HepG2 (cell line): ENCODE data around the gene LAG3. TPM values are rescaled to one million over a fixed set of nuclear protein-coding genes. Genes with fewer than 3 reads are reported as not detected.
A peak's percentile ranks its signal among the peaks of the same experiment; 100 is the strongest.

Experiments
- ATAC-seq: fragments of 200-7000 bp; cut with Tn5 transposase; 3 replicates; pipeline ENCODE4 v1.9.1; 2020; ENCODE audit warnings: mild to moderate bottlenecking, moderate library complexity
- BruUV-seq: library from RNA; stranded (reverse); fragments of 400-500 nt; replicated peaks from 2 replicates; lab custom pipeline; 2021; lab: Mats Ljungman, UMichigan
- CTCF ChIA-PET: fragments of 300-600 bp; formaldehyde crosslinking; extraction: SDS; loops from one replicate; lab custom pipeline; 2021; ENCODE audit warnings: low total read pairs, inconsistent platforms, low intra/inter-chr PET ratio; lab: Yijun Ruan, JAX
- POLR2A ChIA-PET: fragments of 350-600 bp; sonication (Branson Sonifier 250); formaldehyde crosslinking; loops from one replicate; lab custom pipeline; 2020; ENCODE audit warnings: antibody characterized with exemption, inconsistent platforms; lab: Yijun Ruan, JAX
- DNase-seq: peaks from one replicate; pipeline ENCODE4 v3.0.0-alpha.2; 2015; ENCODE audit warnings: low spot score
- FAIRE-seq: peaks from 3 replicates; lab custom pipeline; 2011; peaks lifted over from hg19 to GRCh38; lab: Jason Lieb, UNC
- H2AFZ ChIP-seq: one replicate; pipeline ENCODE4 v1.6.1; 2011; ENCODE audit warnings: low read length, inconsistent platforms
- H3K27ac ChIP-seq: fragments of 300-600 bp; 3 replicates; pipeline ENCODE4 v1.8.0; 2011; ENCODE audit warnings: mixed run types, mild to moderate bottlenecking, mixed read lengths, low read length, inconsistent platforms; ENCODE audit not compliant: insufficient read depth; ENCODE audit errors: extremely low read length
- H3K27me3 ChIP-seq, 2 experiments: fragments of 200-600 bp in 1 of 2; 2 replicates in 1 of 2; 3 replicates in 1 of 2; pipeline versions ENCODE4 v1.6.0 to v1.8.0; 2011; ENCODE audit warnings: low read length in 2 of 2, mild to moderate bottlenecking in 2 of 2, moderate library complexity in 2 of 2, inconsistent platforms in 1 of 2; ENCODE audit not compliant: insufficient read depth in 2 of 2, control insufficient read depth in 1 of 2
- H3K36me3 ChIP-seq, 2 experiments: fragments of 200-600 bp in 1 of 2; replicated peaks in 1 of 2; 2 replicates in 1 of 2; 3 replicates in 1 of 2; pipeline versions ENCODE4 v1.5.1 to v1.8.0; 2011; ENCODE audit warnings: low read length in 2 of 2, inconsistent platforms in 1 of 2; ENCODE audit not compliant: insufficient read depth in 2 of 2, control insufficient read depth in 1 of 2
- H3K4me1 ChIP-seq: 2 replicates; pipeline ENCODE4 v1.5.1; 2012; ENCODE audit warnings: low read length, inconsistent platforms; ENCODE audit not compliant: insufficient read depth
- H3K4me2 ChIP-seq: 2 replicates; pipeline ENCODE4 v1.6.0; 2011; ENCODE audit warnings: low read depth, low read length, inconsistent platforms
- H3K4me3 ChIP-seq, 3 experiments: fragments of 200-600 bp in 1 of 3; sonication (generic), shearing (Covaris generic) in 1 of 3; replicated peaks in 1 of 3; 2 replicates each; pipeline ENCODE4 v1.5.1; 2011 to 2016; ENCODE audit warnings: low read length in 3 of 3, inconsistent platforms in 2 of 3, low read depth in 2 of 3, mild to moderate bottlenecking in 2 of 3, control low read depth in 1 of 3, mixed read lengths in 1 of 3; ENCODE audit not compliant: insufficient read depth in 1 of 3
- H3K79me2 ChIP-seq: one replicate; pipeline ENCODE4 v1.6.1; 2011; ENCODE audit warnings: low read length, inconsistent platforms; ENCODE audit not compliant: insufficient read depth
- H3K9ac ChIP-seq: 2 replicates; pipeline ENCODE4 v1.6.0; 2011; ENCODE audit warnings: mild to moderate bottlenecking, low read depth, low read length, inconsistent platforms; ENCODE audit not compliant: insufficient read depth
- H3K9me3 ChIP-seq: 2 replicates; pipeline ENCODE4 v1.5.1; 2012; ENCODE audit warnings: mild to moderate bottlenecking, low read length
- H4K20me1 ChIP-seq: 2 replicates; pipeline ENCODE4 v1.6.0; 2011; ENCODE audit warnings: inconsistent platforms, mild to moderate bottlenecking, low read length, moderate library complexity; ENCODE audit not compliant: insufficient read depth
- ATF1 ChIP-seq: IDR thresholded peaks from 2 replicates; pipeline ENCODE4 v1.6.1; 2016; ENCODE audit warnings: mild to moderate bottlenecking, control low read depth
- FOXA1 ChIP-seq, 2 experiments: fragments of 450-650 bp in 1 of 2; sonication (generic) in 1 of 2; formaldehyde crosslinking in 1 of 2; IDR thresholded peaks; 2 replicates each; pipeline versions ENCODE4 v1.4.0 to v1.6.1; 2016 to 2020; ENCODE audit warnings: missing genetic modification reagents in 1 of 2
- GFI1 ChIP-seq: sonication (generic); formaldehyde crosslinking; IDR thresholded peaks from 2 replicates; pipeline ENCODE4 v1.5.0; 2020; ENCODE audit warnings: missing genetic modification reagents, mild to moderate bottlenecking, borderline replicate concordance
- HOXD1 ChIP-seq: sonication (generic); formaldehyde crosslinking; IDR thresholded peaks from 2 replicates; pipeline ENCODE4 v1.5.0; 2020; ENCODE audit warnings: missing genetic modification reagents
- MAFG ChIP-seq: sonication (generic); formaldehyde crosslinking; IDR thresholded peaks from 2 replicates; pipeline ENCODE4 v1.5.1; 2020; ENCODE audit warnings: mild to moderate bottlenecking, missing genetic modification reagents
- NR2F6 ChIP-seq, 2 experiments: IDR thresholded peaks; 2 replicates each; pipeline ENCODE4 v1.6.1; 2016; ENCODE audit warnings: antibody characterized with exemption in 1 of 2, mild to moderate bottlenecking in 1 of 2
- ONECUT2 ChIP-seq: sonication (generic); formaldehyde crosslinking; IDR thresholded peaks from 2 replicates; pipeline ENCODE4 v1.4.0; 2020; ENCODE audit warnings: missing genetic modification reagents
- PRPF4 ChIP-seq: fragments of 200-400 bp; formaldehyde crosslinking; IDR thresholded peaks from 2 replicates; pipeline ENCODE4 v1.6.1; 2016; ENCODE audit warnings: low read length, low read depth; ENCODE audit not compliant: poor library complexity, severe bottlenecking
- SAP130 ChIP-seq: IDR thresholded peaks from 2 replicates; pipeline ENCODE4 v1.6.1; 2016; ENCODE audit warnings: low read depth
- SMARCC2 ChIP-seq: fragments of 450-650 bp; IDR thresholded peaks from 2 replicates; pipeline ENCODE4 v1.6.1; 2017; ENCODE audit warnings: antibody characterized with exemption, mild to moderate bottlenecking
- SMYD3 ChIP-seq: sonication (generic); formaldehyde crosslinking; IDR thresholded peaks from 2 replicates; pipeline ENCODE4 v1.8.1; 2023; ENCODE audit warnings: mild to moderate bottlenecking, missing genetic modification reagents
- YEATS4 ChIP-seq: sonication (generic); formaldehyde crosslinking; IDR thresholded peaks from 2 replicates; pipeline ENCODE4 v1.4.0; 2020; ENCODE audit warnings: missing genetic modification reagents, borderline replicate concordance
- ZFP37 ChIP-seq: sonication (generic); formaldehyde crosslinking; IDR thresholded peaks from 2 replicates; pipeline ENCODE4 v1.4.0; 2020; ENCODE audit warnings: missing genetic modification reagents, borderline replicate concordance
- ZNF292 ChIP-seq: sonication (generic); formaldehyde crosslinking; IDR thresholded peaks from 2 replicates; pipeline ENCODE4 v1.8.1; 2022; ENCODE audit warnings: mild to moderate bottlenecking, low read depth, missing genetic modification reagents, borderline replicate concordance
- ZNF3 ChIP-seq: IDR thresholded peaks from 2 replicates; pipeline ENCODE4 v1.7.0; 2017; ENCODE audit warnings: inconsistent platforms
- ZNF512 ChIP-seq: sonication (generic); formaldehyde crosslinking; IDR thresholded peaks from 2 replicates; pipeline ENCODE4 v1.4.0; 2020; ENCODE audit warnings: mild to moderate bottlenecking, missing genetic modification reagents
- WGBS: methylation state at CpG from one replicate; pipeline ENCODE4 v1.1.6; 2017; ENCODE audit warnings: low lambda C conversion rate; 5-methylcytosine and 5-hydroxymethylcytosine counted together
- in situ Hi-C: cut with HindIII; loops from 2 replicates; pipeline ENCODE4 v1.10.0; 2017; ENCODE audit warnings: low pct_unique_long_range_greater_than_20kb; ENCODE audit not compliant: extremely low pct_ligation_motif_present
- intact Hi-C: fragments of 100-400 bp; cut with micrococcal nuclease; formaldehyde crosslinking; loops from one replicate; pipeline ENCODE4 v1.10.0; 2022; ENCODE audit not compliant: unreplicated experiment
- polyA plus RNA-seq, 8 experiments: library from polyadenylated mRNA; depleted of rRNA in 3 of 8; stranded (reverse) in 7 of 8; unstranded in 1 of 8; fragments of >200 nt; fragmentation: Illumina TruSeq in 4 of 8; extraction: Trizol in 4 of 8; gene quantifications; 2 replicates each; pipeline versions ENCODE4 v1.2.1 to v1.2.3, GENCODE V29; 2011 to 2016; ENCODE audit warnings: low read depth in 4 of 8, missing spikeins in 1 of 8, mixed read lengths in 1 of 8; ENCODE audit not compliant: insufficient read depth in 1 of 8
- total RNA-seq, 5 experiments: library from RNA; depleted of rRNA; stranded (reverse); fragments of >200 nt; fragmentation: Illumina TruSeq; extraction: Trizol; gene quantifications; 2 replicates each; pipeline ENCODE4 v1.2.3, GENCODE V29; 2016; ENCODE audit warnings: low read depth in 1 of 5
- TF ChIP-seq, protein P1 (sequence below): sonication (generic); formaldehyde crosslinking; IDR thresholded peaks from 2 replicates; pipeline ENCODE4 v1.4.0; 2020; ENCODE audit warnings: missing genetic modification reagents

Gene LAG3
- total and polyA plus RNA-seq, 2 of the 13 experiments (the other 11 are each of a cell fraction or from before 2014, with no cell fraction given), result 0.11 to 0.26 TPM

- BruUV-seq, result no TSS peak
- FAIRE-seq (no peak), DNase-seq (no peak), ATAC-seq (no peak)
- TF ChIP-seq SMYD3 (no peak), ZNF3 (CRISPR knock-in tag) (no peak), YEATS4 (CRISPR knock-in tag) (no peak), ZFP37 (CRISPR knock-in tag) (no peak)
- H3K79me2 ChIP-seq, result no peaks in the 10 kb centered on the region
- H3K9me3 ChIP-seq, result no peaks in the 10 kb centered on the region
- peaks cover 61% of the 10 kb centered on the region for H3K4me1 ChIP-seq
- intact Hi-C loops (no loop called here), in situ Hi-C loops (no loop called here)
- no peak overlapping the region for H3K4me2 ChIP-seq
- no peaks in the 10 kb centered on the region for H3K36me3 ChIP-seq
- POLR2A ChIA-PET, result no interaction called here
- no peaks in the 10 kb centered on the region for H3K27me3 ChIP-seq
- no peaks in the 10 kb centered on the region for H4K20me1 ChIP-seq
- H3K4me3 ChIP-seq, result no peak overlapping the region
- WGBS, result 95% methylated on average over 2 of the region's 2 CpGs
- H2AFZ ChIP-seq, result no peak overlapping the region
- CTCF ChIA-PET, result no interaction called here
- no peak overlapping the region for H3K27ac ChIP-seq
- H3K9ac ChIP-seq, result no peak overlapping the region
Measured at GRCh38 chr12:6795088-6795487, 22.8 kb downstream of the LAG3 start.

DNA sequence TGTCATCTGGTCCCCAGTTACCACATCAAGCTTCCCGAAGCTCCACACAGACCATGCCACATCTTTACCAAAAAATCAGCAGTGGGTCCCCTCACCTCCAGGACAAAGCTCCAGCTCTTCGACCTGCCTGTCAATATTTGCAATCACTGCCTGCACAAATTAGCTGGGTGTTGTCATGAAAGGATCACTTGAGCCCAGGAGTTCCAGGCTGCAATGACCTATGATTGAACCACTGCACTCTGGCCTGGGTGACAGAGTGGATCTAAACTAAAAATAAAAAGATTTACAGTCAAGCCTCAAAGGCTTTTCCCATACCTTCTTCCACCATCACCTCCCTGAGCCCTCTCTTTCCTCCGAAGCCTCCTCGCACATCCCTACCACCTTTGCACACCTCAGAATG, 24.3 kb downstream of the LAG3 start:
- CTCF ChIA-PET, result no interaction called here
- no peak overlapping the region for H2AFZ ChIP-seq
- in situ Hi-C loops (no loop called here), intact Hi-C loops (no loop called here)
- 30% methylated on average over 4 of the region's 4 CpGs for WGBS
- peak overlapping the region; percentile 38 for H3K4me2 ChIP-seq
- ATAC-seq, result peak; percentile 21
- no peak overlapping the region for H3K9ac ChIP-seq
- no peaks in the 10 kb centered on the region for H3K79me2 ChIP-seq
- H3K4me1 ChIP-seq, result peaks cover 58% of the 10 kb centered on the region
- H3K27ac ChIP-seq, result peak overlapping the region; percentile 0
- H3K27me3 ChIP-seq, result no peaks in the 10 kb centered on the region
- peak; percentile 49 for DNase-seq
- POLR2A ChIA-PET, result interaction anchor here (1.1 kb wide), 1 partner anchor 32 kb away, joined by 3 read pairs; the partner anchor contains the start of gene P3H3
- no TSS peak for BruUV-seq
- H3K9me3 ChIP-seq, result no peaks in the 10 kb centered on the region
- no peaks in the 10 kb centered on the region for H3K36me3 ChIP-seq
- no peaks in the 10 kb centered on the region for H4K20me1 ChIP-seq
- FAIRE-seq, result no peak
- H3K4me3 ChIP-seq, result no peak overlapping the region
- TF ChIP-seq, protein P1, sequence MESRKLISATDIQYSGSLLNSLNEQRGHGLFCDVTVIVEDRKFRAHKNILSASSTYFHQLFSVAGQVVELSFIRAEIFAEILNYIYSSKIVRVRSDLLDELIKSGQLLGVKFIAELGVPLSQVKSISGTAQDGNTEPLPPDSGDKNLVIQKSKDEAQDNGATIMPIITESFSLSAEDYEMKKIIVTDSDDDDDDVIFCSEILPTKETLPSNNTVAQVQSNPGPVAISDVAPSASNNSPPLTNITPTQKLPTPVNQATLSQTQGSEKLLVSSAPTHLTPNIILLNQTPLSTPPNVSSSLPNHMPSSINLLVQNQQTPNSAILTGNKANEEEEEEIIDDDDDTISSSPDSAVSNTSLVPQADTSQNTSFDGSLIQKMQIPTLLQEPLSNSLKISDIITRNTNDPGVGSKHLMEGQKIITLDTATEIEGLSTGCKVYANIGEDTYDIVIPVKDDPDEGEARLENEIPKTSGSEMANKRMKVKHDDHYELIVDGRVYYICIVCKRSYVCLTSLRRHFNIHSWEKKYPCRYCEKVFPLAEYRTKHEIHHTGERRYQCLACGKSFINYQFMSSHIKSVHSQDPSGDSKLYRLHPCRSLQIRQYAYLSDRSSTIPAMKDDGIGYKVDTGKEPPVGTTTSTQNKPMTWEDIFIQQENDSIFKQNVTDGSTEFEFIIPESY, result no peak
- TF ChIP-seq SAP130 (0 out of 2 replicates have a peak, but pooled peaks have one; percentile 11), ZNF512 (no peak), ZNF292 (CRISPR knock-in tag) (0 out of 2 replicates have a peak, but pooled peaks have one; percentile 26), HOXD1 (CRISPR knock-in tag) (no peak), ATF1 (CRISPR knock-in tag) (no peak), MAFG (CRISPR knock-in tag) (no peak), SMARCC2 (no peak), PRPF4 (no peak), NR2F6 (IDR thresholded peaks at IDR 0.05) (no peak), NR2F6 (CRISPR knock-in tag; IDR thresholded peaks at IDR 0.05) (peak; percentile 39; the same call in 1 of the 2 replicates), ONECUT2 (CRISPR knock-in tag) (no peak), FOXA1 (IDR thresholded peaks at IDR 0.05) (no peak), FOXA1 (CRISPR knock-in tag; IDR thresholded peaks at IDR 0.05) (0 out of 2 replicates have a peak, but pooled peaks have one; percentile 5), GFI1 (CRISPR knock-in tag) (peak; percentile 77; the same call in 1 of the 2 replicates)
